NCI-H526 (cell line): ENCODE data around the gene NEK4.

Experiments
- DNase-seq, 2 experiments: peaks; one replicate each; lab custom pipeline; 2025; lab: John Stamatoyannopoulos, UW

NEK4 gene

GRCh38 chr3:52770496-52771333 is at the start of gene NEK4:
Gene NEK4 (minus strand): TSS chr3:52770940. CDS start chr3:52770746, 194 bp downstream.
- peak; percentile 76 to 95 for DNase-seq

DNA sequence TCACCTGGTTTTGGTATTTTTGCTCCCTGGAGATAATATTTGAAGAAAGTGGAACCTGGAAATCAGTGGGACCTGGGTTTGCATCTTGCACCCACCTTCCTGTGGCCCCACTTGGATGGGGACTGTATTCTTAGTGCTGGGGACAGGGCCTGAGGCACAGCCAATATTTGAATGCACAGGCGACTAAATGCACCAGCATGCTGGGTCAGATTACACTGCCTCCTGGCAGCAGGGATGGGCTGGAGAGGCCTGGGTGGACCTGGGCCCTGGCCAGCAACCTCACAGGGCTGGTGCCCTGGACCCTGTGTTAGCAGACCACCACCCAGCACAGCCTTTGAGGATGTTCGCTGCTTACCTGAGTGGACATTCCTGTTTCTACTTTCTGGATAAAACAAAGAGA is 49.2 kb upstream of the NEK4 start:
- DNase-seq, result peak in 1 of 2 experiments; percentile 39

- DNase-seq, result no peak
Observed at GRCh38 chr3:52817860-52818259, 47.1 kb upstream of the NEK4 start.

DNA sequence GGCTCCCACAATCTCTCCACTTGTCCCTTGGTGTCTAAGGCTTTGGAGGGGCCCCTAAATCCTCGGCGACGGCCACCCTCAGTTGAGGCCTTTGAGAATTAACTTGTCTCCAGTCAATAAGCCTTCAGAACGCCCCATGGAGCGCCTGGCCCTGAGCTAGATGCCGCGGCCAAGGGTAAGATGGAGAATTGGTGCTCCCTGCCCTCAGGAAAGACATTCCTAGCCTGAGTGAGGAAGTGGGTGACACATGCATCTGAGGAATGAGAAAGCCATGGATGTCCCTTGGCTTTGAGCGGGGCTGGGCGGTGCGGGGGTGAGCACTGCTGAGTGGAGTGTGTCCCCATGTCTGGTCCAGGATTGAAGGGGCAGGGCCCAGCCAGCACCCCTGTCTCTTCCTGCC is 46.5 kb upstream of the NEK4 start:
- DNase-seq, result no peak

- no peak for DNase-seq
Observed at GRCh38 chr3:52816654-52817053, 45.9 kb upstream of the NEK4 start.

DNA sequence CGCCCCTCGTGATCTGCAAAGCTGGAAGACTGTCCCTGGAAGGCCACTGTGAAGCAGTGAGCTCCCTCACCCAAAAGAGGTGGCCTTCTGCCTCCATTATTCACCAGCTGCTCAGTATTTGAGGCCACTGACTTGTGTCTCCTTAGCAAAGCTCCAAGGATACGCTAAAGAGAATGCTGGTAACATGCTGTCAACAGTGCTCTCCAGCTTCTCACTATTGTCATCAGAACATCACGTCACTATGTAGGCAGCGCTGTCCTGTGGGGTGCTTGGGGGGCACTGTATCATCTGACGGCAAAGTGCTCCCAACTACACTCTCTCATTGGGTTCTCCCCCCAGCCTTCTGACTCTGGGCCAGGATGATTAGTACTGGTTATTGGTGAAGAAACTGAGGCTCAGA is 45.5 kb upstream of the NEK4 start:
- DNase-seq, result no peak

GRCh38 chr3:52813810-52814209 is 43.1 kb upstream of the NEK4 start:
- no peak for DNase-seq

DNA sequence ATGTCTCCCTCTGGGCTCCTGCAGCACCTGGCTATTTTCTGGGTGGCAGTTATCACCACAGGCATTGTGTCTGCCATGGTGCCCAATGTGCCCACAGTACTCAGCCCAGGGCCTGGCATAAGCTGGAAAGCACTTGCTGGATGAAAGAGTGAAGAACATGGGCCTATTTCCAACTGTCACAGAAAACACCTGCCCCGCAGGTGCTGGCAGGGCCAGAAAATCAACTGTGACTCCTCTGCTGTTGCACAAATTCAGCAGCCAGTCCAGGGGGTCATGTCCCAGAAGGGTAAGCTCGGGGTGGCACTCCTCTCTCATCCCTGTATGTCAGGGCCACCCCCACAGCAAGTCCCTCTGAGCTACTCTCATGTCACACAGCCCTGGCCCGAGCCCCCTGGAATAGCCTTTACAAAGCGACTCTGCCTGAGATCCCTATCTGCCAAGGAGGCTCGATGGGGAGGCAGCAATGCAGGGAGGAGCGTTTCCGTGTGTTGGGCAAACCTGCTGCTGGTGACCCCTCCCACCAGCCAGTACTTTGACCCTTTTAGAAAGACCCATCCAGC is 40.8 kb upstream of the NEK4 start:
- no peak for DNase-seq

- no peak for DNase-seq
Observed at GRCh38 chr3:52810923-52811322, 40.2 kb upstream of the NEK4 start.

GRCh38 chr3:52809662-52810377 is 39.1 kb upstream of the NEK4 start:
- no peak for DNase-seq

GRCh38 chr3:52809149-52809548 is 38.4 kb upstream of the NEK4 start:
- no peak for DNase-seq

DNA sequence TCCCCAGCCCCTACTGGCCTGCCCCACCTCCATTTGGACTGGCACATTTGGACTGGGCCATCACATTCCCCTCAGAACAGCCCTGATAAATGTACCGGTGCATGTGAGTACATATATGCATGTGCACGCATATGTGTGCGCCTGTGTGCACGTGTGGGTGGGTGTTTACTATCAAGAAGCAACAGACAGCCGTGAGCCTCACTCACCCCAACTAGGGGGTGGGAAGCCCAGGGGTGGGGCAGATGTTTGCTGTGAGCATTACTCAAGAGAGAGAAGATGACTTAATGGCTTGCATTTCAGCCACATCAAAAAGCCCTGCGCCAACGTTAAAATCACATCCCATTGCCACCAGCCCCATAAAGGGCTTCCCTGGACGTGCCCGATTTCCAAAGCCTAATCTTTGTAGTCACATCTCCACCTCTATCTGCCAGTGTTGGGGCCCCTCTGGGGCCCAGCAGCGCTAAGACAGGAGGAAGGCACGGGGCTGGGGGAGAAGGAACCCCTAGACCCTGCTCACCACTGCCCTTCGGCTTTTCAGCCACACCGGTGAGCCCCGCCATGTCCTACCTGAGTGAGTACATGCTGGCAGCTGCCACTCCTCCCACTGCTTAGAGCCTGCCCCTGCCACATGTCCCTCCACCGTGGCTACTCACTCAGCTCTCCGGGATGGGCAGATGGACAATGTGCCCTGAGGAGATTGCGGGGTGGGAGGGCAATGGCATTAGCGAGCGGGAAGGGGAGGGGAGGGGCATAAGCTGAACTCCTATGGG is 34.7 kb upstream of the NEK4 start:
- DNase-seq, result no peak

GRCh38 chr3:52801839-52802238 is 31.1 kb upstream of the NEK4 start:
- DNase-seq, result no peak

- no peak for DNase-seq
Observed at GRCh38 chr3:52800079-52800478, 29.3 kb upstream of the NEK4 start.

- DNase-seq, result peak in 1 of 2 experiments; percentile 48
Observed at GRCh38 chr3:52798978-52799476, 28.3 kb upstream of the NEK4 start.

GRCh38 chr3:52798376-52798977 is 27.7 kb upstream of the NEK4 start:
- no peak for DNase-seq

DNA sequence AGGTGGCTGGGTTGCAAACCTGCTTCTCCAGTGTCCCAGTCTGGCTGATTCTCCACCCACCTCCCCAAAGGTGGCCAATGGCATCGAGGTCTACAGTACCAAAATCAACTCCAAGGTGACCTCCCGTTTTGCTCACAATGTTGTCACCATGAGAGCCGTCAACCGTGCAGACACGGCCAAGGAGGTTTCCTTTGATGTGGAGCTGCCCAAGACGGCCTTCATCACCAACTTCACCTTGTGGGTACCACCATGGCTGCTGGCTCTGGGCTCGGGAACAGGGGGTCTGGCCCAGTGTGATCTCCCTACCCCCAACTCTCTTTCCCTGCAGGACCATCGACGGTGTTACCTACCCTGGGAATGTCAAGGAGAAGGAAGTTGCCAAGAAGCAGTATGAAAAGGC is 25.7 kb upstream of the NEK4 start:
- no peak for DNase-seq

DNA sequence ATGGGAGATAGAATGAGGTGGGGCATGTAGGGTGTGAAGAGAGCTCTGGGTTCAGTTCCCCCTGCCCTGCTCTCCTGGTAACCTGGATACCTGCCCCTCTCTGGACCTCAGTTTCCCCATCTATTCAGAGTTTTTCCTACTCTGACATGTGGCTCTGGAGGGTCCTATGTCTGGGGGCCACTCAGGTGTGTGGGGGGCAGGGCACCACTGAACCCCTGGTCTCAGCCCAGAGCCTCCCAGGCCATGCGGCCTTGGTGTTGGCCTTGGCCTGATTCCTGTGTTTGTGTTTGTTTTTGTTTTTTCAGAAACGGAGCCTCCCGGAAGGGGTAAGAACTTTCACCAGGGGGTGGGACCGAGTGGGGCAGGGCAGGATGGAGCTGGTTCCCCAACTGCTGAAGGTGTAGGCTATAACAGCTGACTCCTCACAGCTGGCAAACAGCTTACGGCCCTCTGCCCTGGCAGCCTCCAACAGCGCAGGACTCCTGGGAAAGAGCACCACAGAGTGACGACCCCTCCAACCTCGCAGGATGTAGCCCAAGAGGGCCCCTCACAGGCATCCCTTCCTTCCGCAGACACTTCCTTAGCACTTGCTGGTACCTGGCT is 24.7 kb upstream of the NEK4 start:
- no peak for DNase-seq

- no peak for DNase-seq
Observed at GRCh38 chr3:52794612-52795099, 23.9 kb upstream of the NEK4 start, which contains the start of gene ITIH3. Gene ITIH3 (plus strand): TSS chr3:52794796. CDS start chr3:52794804, 8 bp downstream.

GRCh38 chr3:52793702-52794611 is 23.2 kb upstream of the NEK4 start:
- no peak for DNase-seq
